ENCODE measurements around the gene CAV1.

DNA sequence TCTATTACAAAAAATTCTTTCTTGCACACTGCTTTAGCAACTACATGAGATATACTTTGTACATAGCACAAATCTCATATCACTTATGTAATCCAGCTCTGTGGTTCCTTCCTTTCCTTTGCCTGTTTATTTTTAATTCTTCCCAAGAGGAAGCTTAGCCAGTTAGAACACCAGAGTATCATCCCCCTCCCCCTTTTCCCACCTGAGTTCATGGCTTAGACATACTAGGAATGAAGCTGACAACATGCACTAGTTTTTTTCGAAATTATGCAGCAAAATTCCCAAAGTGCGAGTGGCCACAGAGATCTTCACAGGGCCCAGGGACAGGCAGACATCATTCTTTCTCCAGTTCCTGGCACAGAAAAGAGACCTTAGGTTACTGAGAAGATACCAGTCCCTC lies 17.8 kb downstream of the CAV1 start:
- TF ChIP-seq, protein P1, sequence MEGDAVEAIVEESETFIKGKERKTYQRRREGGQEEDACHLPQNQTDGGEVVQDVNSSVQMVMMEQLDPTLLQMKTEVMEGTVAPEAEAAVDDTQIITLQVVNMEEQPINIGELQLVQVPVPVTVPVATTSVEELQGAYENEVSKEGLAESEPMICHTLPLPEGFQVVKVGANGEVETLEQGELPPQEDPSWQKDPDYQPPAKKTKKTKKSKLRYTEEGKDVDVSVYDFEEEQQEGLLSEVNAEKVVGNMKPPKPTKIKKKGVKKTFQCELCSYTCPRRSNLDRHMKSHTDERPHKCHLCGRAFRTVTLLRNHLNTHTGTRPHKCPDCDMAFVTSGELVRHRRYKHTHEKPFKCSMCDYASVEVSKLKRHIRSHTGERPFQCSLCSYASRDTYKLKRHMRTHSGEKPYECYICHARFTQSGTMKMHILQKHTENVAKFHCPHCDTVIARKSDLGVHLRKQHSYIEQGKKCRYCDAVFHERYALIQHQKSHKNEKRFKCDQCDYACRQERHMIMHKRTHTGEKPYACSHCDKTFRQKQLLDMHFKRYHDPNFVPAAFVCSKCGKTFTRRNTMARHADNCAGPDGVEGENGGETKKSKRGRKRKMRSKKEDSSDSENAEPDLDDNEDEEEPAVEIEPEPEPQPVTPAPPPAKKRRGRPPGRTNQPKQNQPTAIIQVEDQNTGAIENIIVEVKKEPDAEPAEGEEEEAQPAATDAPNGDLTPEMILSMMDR (conservative IDR thresholded peaks at IDR 0.05), result no peak
- TF ChIP-seq ZFX (IDR thresholded peaks at IDR 0.05), result no peak
